Activated CD8-positive, alpha-beta T cell treated with anti-CD3 and anti-CD28 coated beads for 36 hours (primary cell): ENCODE measurements around the gene RAD51B. TPM values are rescaled to one million over a fixed set of nuclear protein-coding genes. Genes with fewer than 3 reads are reported as not detected.

Source experiments
- ATAC-seq: fragments of 200-7000 bp; cut with Tn5 transposase; one replicate; pipeline ENCODE4 v1.10.0; 2021; ENCODE audit warnings: mild to moderate bottlenecking, moderate library complexity
- CTCF ChIA-PET: fragments of 350-600 bp; sonication (Branson Sonifier 250); formaldehyde crosslinking; loops from one replicate; lab custom pipeline; 2021; ENCODE audit warnings: antibody characterized with exemption; lab: Charles Lee
- POLR2A ChIA-PET: fragments of 350-600 bp; sonication (Branson Sonifier 250); formaldehyde crosslinking; loops from one replicate; lab custom pipeline; 2021; ENCODE audit warnings: antibody characterized with exemption; lab: Charles Lee
- DNase-seq: peaks from one replicate; pipeline ENCODE4 v3.0.0-alpha.2; 2020
- H3K27ac Mint-ChIP-seq: one replicate; pipeline ENCODE4 v1.8.0; 2021; ENCODE audit warnings: mild to moderate bottlenecking, mixed read lengths
- H3K27me3 Mint-ChIP-seq: one replicate; pipeline ENCODE4 v1.8.0; 2021; ENCODE audit warnings: mixed read lengths
- H3K36me3 Mint-ChIP-seq: one replicate; pipeline ENCODE4 v1.8.0; 2021; ENCODE audit warnings: low read depth, mixed read lengths
- H3K4me1 Mint-ChIP-seq: one replicate; pipeline ENCODE4 v1.8.0; 2021; ENCODE audit warnings: low read depth, mixed read lengths
- H3K4me3 Mint-ChIP-seq: one replicate; pipeline ENCODE4 v1.8.0; 2021; ENCODE audit warnings: mild to moderate bottlenecking, moderate library complexity, mixed read lengths
- H3K9me3 Mint-ChIP-seq: one replicate; pipeline ENCODE4 v1.8.0; 2021; ENCODE audit warnings: mixed read lengths
- intact Hi-C: fragments of 100-400 bp; cut with micrococcal nuclease; formaldehyde crosslinking; loops from one replicate; pipeline ENCODE4 v1.10.0; 2022
- total RNA-seq, 2 experiments: library from RNA; stranded (reverse); gene quantifications; one replicate each; pipeline ENCODE4 v1.2.3, GENCODE V29; 2021
- TF ChIP-seq, protein P1 (sequence below): fragments of 200-600 bp; IDR thresholded peaks from one replicate; pipeline ENCODE4 v1.8.0; 2022; ENCODE audit warnings: antibody characterized with exemption, mild to moderate bottlenecking

The RAD51B gene
- total RNA-seq, 2 experiments from 2014 or later = 38.2 to 40.6 TPM

DNA sequence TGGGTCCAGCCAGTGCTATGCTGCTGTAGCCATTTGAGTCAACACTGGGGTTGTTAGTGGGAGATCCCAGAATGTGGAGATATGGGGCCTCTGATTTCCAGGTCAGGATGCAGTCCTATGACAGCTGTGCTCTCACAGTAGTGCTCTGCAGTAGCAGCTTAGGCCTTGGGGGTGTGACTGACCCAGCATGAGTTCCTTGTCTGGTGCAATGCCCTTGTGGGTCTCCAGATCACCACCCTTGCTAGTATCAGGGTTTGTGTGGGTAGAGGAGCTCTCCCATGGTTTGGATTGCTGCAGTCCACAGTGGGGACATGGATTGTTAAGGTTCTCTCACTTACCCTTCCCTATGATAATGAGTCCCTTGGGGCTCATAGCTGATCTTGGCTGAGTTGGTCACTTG, 113.7 kb downstream of the RAD51B start:
- Mint-ChIP-seq H3K9me3 (peaks cover 10% of the 10 kb centered on the region), H3K27me3 (no peaks in the 10 kb centered on the region), H3K4me1 (peaks cover 4% of the 10 kb centered on the region), H3K4me3 (no peak overlapping the region), H3K36me3 (peaks cover 7% of the 10 kb centered on the region), H3K27ac (no peak overlapping the region)
- TF ChIP-seq, protein P1, sequence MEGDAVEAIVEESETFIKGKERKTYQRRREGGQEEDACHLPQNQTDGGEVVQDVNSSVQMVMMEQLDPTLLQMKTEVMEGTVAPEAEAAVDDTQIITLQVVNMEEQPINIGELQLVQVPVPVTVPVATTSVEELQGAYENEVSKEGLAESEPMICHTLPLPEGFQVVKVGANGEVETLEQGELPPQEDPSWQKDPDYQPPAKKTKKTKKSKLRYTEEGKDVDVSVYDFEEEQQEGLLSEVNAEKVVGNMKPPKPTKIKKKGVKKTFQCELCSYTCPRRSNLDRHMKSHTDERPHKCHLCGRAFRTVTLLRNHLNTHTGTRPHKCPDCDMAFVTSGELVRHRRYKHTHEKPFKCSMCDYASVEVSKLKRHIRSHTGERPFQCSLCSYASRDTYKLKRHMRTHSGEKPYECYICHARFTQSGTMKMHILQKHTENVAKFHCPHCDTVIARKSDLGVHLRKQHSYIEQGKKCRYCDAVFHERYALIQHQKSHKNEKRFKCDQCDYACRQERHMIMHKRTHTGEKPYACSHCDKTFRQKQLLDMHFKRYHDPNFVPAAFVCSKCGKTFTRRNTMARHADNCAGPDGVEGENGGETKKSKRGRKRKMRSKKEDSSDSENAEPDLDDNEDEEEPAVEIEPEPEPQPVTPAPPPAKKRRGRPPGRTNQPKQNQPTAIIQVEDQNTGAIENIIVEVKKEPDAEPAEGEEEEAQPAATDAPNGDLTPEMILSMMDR = no peak
- intact Hi-C loops = loop anchor here (10.0 kb wide), 1 partner anchor 882 kb away; no protein-coding TSS in a partner anchor
- ChIA-PET CTCF (interaction anchor here (0.8 to 3.0 kb wide), 18 partner anchors 9 to 883 kb away, joined by 3 to 23 read pairs (median 4); no protein-coding TSS in a partner anchor), POLR2A (interaction anchor here (0.7 kb wide), 1 partner anchor 896 kb away, joined by 3 read pairs; no protein-coding TSS in a partner anchor)
- ATAC-seq = no peak
- DNase-seq = no peak

DNA sequence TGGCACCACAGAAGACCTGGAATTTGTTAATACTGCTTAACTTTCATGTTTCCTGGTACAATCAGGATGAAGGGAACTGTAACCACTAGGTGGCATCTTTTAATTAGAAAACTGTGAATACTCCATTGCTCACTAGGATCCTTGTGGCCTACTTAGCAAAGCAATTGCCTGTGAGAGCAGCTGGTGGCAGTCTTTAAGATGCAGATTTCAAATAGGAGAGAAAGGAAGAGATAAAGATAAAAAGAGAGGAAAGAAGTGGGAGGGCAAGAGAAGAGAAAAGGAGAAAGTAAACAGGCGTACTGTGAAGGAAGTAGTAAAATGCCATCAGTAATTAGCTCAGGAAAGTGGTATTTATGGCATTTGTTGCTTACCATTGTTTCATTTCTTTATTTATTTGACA, 114.5 kb downstream of the RAD51B start:
- Mint-ChIP-seq H3K9me3 (peaks cover 7% of the 10 kb centered on the region), H3K36me3 (peaks cover 7% of the 10 kb centered on the region), H3K4me1 (peaks cover 4% of the 10 kb centered on the region), H3K4me3 (no peak overlapping the region), H3K27me3 (no peaks in the 10 kb centered on the region), H3K27ac (no peak overlapping the region)
- intact Hi-C loops = loop anchor here (10.0 kb wide), 1 partner anchor 881 kb away; no protein-coding TSS in a partner anchor
- POLR2A ChIA-PET = interaction anchor here (0.7 kb wide), 2 partner anchors 30 to 895 kb away, joined by 3 read pairs; no protein-coding TSS in a partner anchor
- TF ChIP-seq, protein P1 = peak; percentile 70
- CTCF ChIA-PET = interaction anchor here (0.7 to 3.0 kb wide), 28 partner anchors 8 to 915 kb away, joined by 3 to 23 read pairs (median 3); no protein-coding TSS in a partner anchor
- peak; percentile 7 for DNase-seq
- ATAC-seq = peak; percentile 56

DNA sequence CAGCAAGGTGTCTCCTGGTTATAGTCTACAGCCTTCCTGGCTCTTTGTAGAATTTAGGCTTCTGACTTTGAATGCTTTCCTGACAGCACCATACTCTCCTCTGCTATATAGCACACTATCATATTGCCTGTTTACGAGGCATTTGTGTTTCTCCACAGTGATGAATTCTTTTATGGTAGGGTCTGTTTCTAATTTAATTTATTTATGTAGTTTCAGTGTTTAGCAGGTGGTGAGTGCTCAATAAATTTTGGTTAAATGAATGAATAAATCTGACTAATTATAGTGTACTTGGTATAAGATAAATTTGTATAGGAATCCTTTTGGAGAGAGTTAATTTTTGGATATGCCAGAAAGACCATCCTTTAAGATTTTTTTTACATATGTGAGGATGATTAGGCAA, 115.3 kb downstream of the RAD51B start:
- H3K9me3 Mint-ChIP-seq = peaks cover 7% of the 10 kb centered on the region

DNA sequence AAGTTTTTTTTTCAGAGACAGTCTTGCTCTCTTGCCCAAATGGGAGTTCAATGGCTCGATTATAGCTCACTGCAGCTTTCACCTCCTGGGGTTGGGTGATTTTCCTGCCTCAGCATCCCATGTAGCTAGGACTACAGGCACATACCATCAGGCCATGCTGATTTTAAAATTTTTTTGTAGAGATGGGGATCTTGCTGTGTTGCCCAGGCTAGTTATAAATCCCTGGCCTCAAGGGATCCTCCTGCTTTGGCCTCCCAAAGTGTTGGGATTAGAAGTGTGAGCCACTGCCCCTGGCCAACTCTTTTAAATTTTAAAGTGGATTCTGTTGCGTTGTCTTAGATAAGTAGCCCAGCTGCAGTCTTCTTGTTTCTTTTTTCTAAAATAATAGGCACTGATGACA, 115.8 kb downstream of the RAD51B start:
- DNase-seq (no peak), ATAC-seq (no peak)
- CTCF ChIA-PET = interaction anchor here (1.0 to 1.2 kb wide), 3 partner anchors 9 to 908 kb away, joined by 3 to 5 read pairs (median 3); no protein-coding TSS in a partner anchor
- Mint-ChIP-seq H3K4me1 (peaks cover 4% of the 10 kb centered on the region), H3K36me3 (peaks cover 1% of the 10 kb centered on the region), H3K9me3 (peaks cover 1% of the 10 kb centered on the region), H3K27ac (no peak overlapping the region), H3K4me3 (no peak overlapping the region), H3K27me3 (no peaks in the 10 kb centered on the region)
- intact Hi-C loops = loop anchor here (10.0 kb wide), 1 partner anchor 879 kb away; no protein-coding TSS in a partner anchor
- TF ChIP-seq, protein P1 = no peak
- POLR2A ChIA-PET = no interaction called here

More for the DNA sequence above, 115.3 kb downstream of the RAD51B start:
- DNase-seq (no peak), ATAC-seq (no peak)
- Mint-ChIP-seq H3K36me3 (peaks cover 5% of the 10 kb centered on the region), H3K4me1 (peaks cover 4% of the 10 kb centered on the region), H3K27me3 (no peaks in the 10 kb centered on the region), H3K4me3 (no peak overlapping the region), H3K27ac (no peak overlapping the region)
- CTCF ChIA-PET = interaction anchor here (0.7 to 3.0 kb wide), 19 partner anchors 9 to 909 kb away, joined by 3 to 23 read pairs (median 4); no protein-coding TSS in a partner anchor
- intact Hi-C loops = loop anchor here (10.0 kb wide), 1 partner anchor 880 kb away; no protein-coding TSS in a partner anchor
- POLR2A ChIA-PET = interaction anchor here (0.7 kb wide), 1 partner anchor 31 kb away, joined by 3 read pairs; no protein-coding TSS in a partner anchor
- TF ChIP-seq, protein P1 = no peak

DNA sequence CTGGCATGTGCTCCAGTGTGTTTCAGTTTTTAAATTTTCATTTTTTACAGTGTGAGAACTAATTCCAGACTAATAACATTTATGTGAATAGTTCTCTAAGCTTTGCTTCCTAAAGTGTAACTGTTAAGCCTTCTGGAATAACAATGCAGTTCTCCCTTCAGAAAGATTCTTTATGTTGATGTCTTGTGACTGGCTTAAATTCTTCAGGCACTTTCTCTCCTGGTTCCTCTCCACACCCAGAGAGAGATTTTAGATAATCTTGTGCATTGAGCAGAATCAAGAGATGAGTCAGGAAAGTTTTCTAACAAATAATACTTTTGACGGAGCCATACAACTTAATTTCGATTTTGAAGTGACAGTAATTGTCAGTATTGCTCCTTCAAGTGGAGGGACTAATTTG, 118.5 kb downstream of the RAD51B start:
- POLR2A ChIA-PET = no interaction called here
- TF ChIP-seq, protein P1 = no peak
- no peaks in the 10 kb centered on the region for H3K27me3 Mint-ChIP-seq
- intact Hi-C loops = loop anchor here (10.0 kb wide), 1 partner anchor 877 kb away; no protein-coding TSS in a partner anchor
- H3K36me3 Mint-ChIP-seq = no peaks in the 10 kb centered on the region
- H3K27ac Mint-ChIP-seq = no peak overlapping the region
- peaks cover 4% of the 10 kb centered on the region for H3K4me1 Mint-ChIP-seq
- no peak overlapping the region for H3K4me3 Mint-ChIP-seq
- DNase-seq (no peak), ATAC-seq (no peak)
- H3K9me3 Mint-ChIP-seq = no peaks in the 10 kb centered on the region
- CTCF ChIA-PET = interaction anchor here (2.1 kb wide), 1 partner anchor 906 kb away, joined by 8 read pairs; no protein-coding TSS in a partner anchor
